AG10803 (cell line): Measurements from ENCODE around the gene HARBI1.

Experiments
- DNase-seq: peaks from one replicate; pipeline ENCODE4 v3.0.0; 2010; ENCODE audit warnings: low read depth
- H3K4me3 ChIP-seq: 2 replicates; pipeline ENCODE4 v1.5.1; 2011; ENCODE audit warnings: mild to moderate bottlenecking, low read length, control low read depth
- CTCF ChIP-seq: conservative IDR thresholded peaks from 2 replicates; pipeline ENCODE4 v1.5.1; 2011; ENCODE audit warnings: mild to moderate bottlenecking, low read length, control low read depth, inconsistent platforms

HARBI1 gene

GRCh38 chr11:46564459-46564858, 52.6 kb downstream of the HARBI1 start:
- peak; percentile 41 for DNase-seq
- H3K4me3 ChIP-seq: no peak overlapping the region
- TF ChIP-seq CTCF: no peak

- no peak for TF ChIP-seq CTCF
- no peak for DNase-seq
- no peak overlapping the region for H3K4me3 ChIP-seq
These were observed 54.5 kb downstream of the HARBI1 start for GRCh38 chr11:46562527-46562926.

GRCh38 chr11:46560300-46560991, 56.6 kb downstream of the HARBI1 start:
- no peak for TF ChIP-seq CTCF
- DNase-seq: peak; percentile 31
- peak overlapping the region; percentile 53 for H3K4me3 ChIP-seq

GRCh38 chr11:46559815-46560214, 57.2 kb downstream of the HARBI1 start:
- no peak for DNase-seq
- H3K4me3 ChIP-seq: no peak overlapping the region
- no peak for TF ChIP-seq CTCF

- no peak for DNase-seq
- no peak for TF ChIP-seq CTCF
- no peak overlapping the region for H3K4me3 ChIP-seq
These were observed 59.3 kb downstream of the HARBI1 start for GRCh38 chr11:46557684-46558151.

GRCh38 chr11:46555267-46556054, 61.6 kb downstream of the HARBI1 start:
- no peak for TF ChIP-seq CTCF
- peak; percentile 75 for DNase-seq
- H3K4me3 ChIP-seq: no peak overlapping the region
